ENCODE data around the gene MOSMO. TPM values are rescaled to one million over a fixed set of nuclear protein-coding genes. Genes with fewer than 3 reads are reported as not detected.
"Not testable (repeated sequence)": the region's sequence is repeated elsewhere in the genome, so short reads cannot be mapped to it uniquely, and the experiment has no call there.

MOSMO gene
- total RNA-seq, 1 donor from 2014 or later = 16.8 TPM

GRCh38 chr16:22030087-22030812, 22.3 kb downstream of the MOSMO start:
- no peaks in the 10 kb centered on the region for H3K27me3 Mint-ChIP-seq (ENCODE audit: unreplicated experiment)
- no peaks in the 10 kb centered on the region for H3K9me3 Mint-ChIP-seq (ENCODE audit: unreplicated experiment)
- no peak overlapping the region for H3K27ac Mint-ChIP-seq (ENCODE audit: unreplicated experiment)
- no peak for DNase-seq (ENCODE audit: extremely low spot score, unreplicated experiment)
- H3K36me3 Mint-ChIP-seq (ENCODE audit: unreplicated experiment) = peaks cover 11% of the 10 kb centered on the region
- H3K4me3 Mint-ChIP-seq (ENCODE audit: unreplicated experiment) = no peak overlapping the region
- H3K4me1 Mint-ChIP-seq (ENCODE audit: unreplicated experiment) = peaks cover 29% of the 10 kb centered on the region
- TF ChIP-seq CTCF (IDR thresholded peaks at IDR 0.05) = no peak

- no peak overlapping the region for H3K27ac Mint-ChIP-seq (ENCODE audit: unreplicated experiment)
- H3K27me3 Mint-ChIP-seq (ENCODE audit: unreplicated experiment) = no peaks in the 10 kb centered on the region
- H3K4me1 Mint-ChIP-seq (ENCODE audit: unreplicated experiment) = peaks cover 21% of the 10 kb centered on the region
- H3K36me3 Mint-ChIP-seq (ENCODE audit: unreplicated experiment) = peaks cover 11% of the 10 kb centered on the region
- no peak for TF ChIP-seq CTCF (IDR thresholded peaks at IDR 0.05)
- no peaks in the 10 kb centered on the region for H3K9me3 Mint-ChIP-seq (ENCODE audit: unreplicated experiment)
- no peak overlapping the region for H3K4me3 Mint-ChIP-seq (ENCODE audit: unreplicated experiment)
- DNase-seq (ENCODE audit: extremely low spot score, unreplicated experiment) = no peak
These were observed 23.7 kb downstream of the MOSMO start for GRCh38 chr16:22031483-22032083.

- Mint-ChIP-seq H3K9me3 (ENCODE audit: unreplicated experiment) (no peaks in the 10 kb centered on the region), H3K4me3 (ENCODE audit: unreplicated experiment) (no peak overlapping the region)
- TF ChIP-seq CTCF (IDR thresholded peaks at IDR 0.05) = no peak
These were observed 26.6 kb downstream of the MOSMO start for GRCh38 chr16:22034503-22034902.

GRCh38 chr16:22035153-22035552, 27.2 kb downstream of the MOSMO start:
- Mint-ChIP-seq H3K4me1 (ENCODE audit: unreplicated experiment) (peaks cover 2% of the 10 kb centered on the region), H3K36me3 (ENCODE audit: unreplicated experiment) (peaks cover 16% of the 10 kb centered on the region), H3K9me3 (ENCODE audit: unreplicated experiment) (no peaks in the 10 kb centered on the region), H3K27ac (ENCODE audit: unreplicated experiment) (no peak overlapping the region), H3K27me3 (ENCODE audit: unreplicated experiment) (no peaks in the 10 kb centered on the region), H3K4me3 (ENCODE audit: unreplicated experiment) (no peak overlapping the region)
- no peak for DNase-seq (ENCODE audit: extremely low spot score, unreplicated experiment)
- no peak for TF ChIP-seq CTCF (IDR thresholded peaks at IDR 0.05)

More at GRCh38 chr16:22034503-22034902, 26.6 kb downstream of the MOSMO start:
- no peak overlapping the region for H3K27ac Mint-ChIP-seq (ENCODE audit: unreplicated experiment)
- no peak for DNase-seq (ENCODE audit: extremely low spot score, unreplicated experiment)
- peaks cover 4% of the 10 kb centered on the region for H3K4me1 Mint-ChIP-seq (ENCODE audit: unreplicated experiment)
- peaks cover 16% of the 10 kb centered on the region for H3K36me3 Mint-ChIP-seq (ENCODE audit: unreplicated experiment)
- H3K27me3 Mint-ChIP-seq (ENCODE audit: unreplicated experiment) = no peaks in the 10 kb centered on the region

GRCh38 chr16:22043882-22044281, 36.0 kb downstream of the MOSMO start:
- H3K27ac Mint-ChIP-seq (ENCODE audit: unreplicated experiment); H3K4me3 Mint-ChIP-seq (ENCODE audit: unreplicated experiment); H3K36me3 Mint-ChIP-seq (ENCODE audit: unreplicated experiment); H3K27me3 Mint-ChIP-seq (ENCODE audit: unreplicated experiment); H3K4me1 Mint-ChIP-seq (ENCODE audit: unreplicated experiment); DNase-seq (ENCODE audit: extremely low spot score, unreplicated experiment); H3K9me3 Mint-ChIP-seq (ENCODE audit: unreplicated experiment): not testable (repeated sequence)

GRCh38 chr16:22045888-22046287, 38.0 kb downstream of the MOSMO start:
- not testable (repeated sequence) for H3K4me3 Mint-ChIP-seq (ENCODE audit: unreplicated experiment); H3K4me1 Mint-ChIP-seq (ENCODE audit: unreplicated experiment); DNase-seq (ENCODE audit: extremely low spot score, unreplicated experiment); H3K9me3 Mint-ChIP-seq (ENCODE audit: unreplicated experiment); H3K27me3 Mint-ChIP-seq (ENCODE audit: unreplicated experiment); H3K36me3 Mint-ChIP-seq (ENCODE audit: unreplicated experiment); H3K27ac Mint-ChIP-seq (ENCODE audit: unreplicated experiment)

All from osteocyte (in vitro differentiated cells).